Ishikawa (cell line): ENCODE measurements around the gene OSBPL8.
"Not testable (repeated sequence)": the region's sequence is repeated elsewhere in the genome, so short reads cannot be mapped to it uniquely, and the experiment has no call there.

Source experiments
- CEBPB ChIP-seq: IDR thresholded peaks from 2 replicates; pipeline ENCODE4 v1.6.1; 2012
- CREB1 ChIP-seq: IDR thresholded peaks from 2 replicates; pipeline ENCODE4 v1.6.1; 2012; ENCODE audit warnings: low read depth
- EP300 ChIP-seq: IDR thresholded peaks from 2 replicates; pipeline ENCODE4 v1.6.1; 2012; ENCODE audit warnings: borderline replicate concordance
- FOXM1 ChIP-seq: IDR thresholded peaks from 2 replicates; pipeline ENCODE4 v1.6.1; 2012; ENCODE audit warnings: low read depth, borderline replicate concordance
- MAX ChIP-seq: IDR thresholded peaks from 2 replicates; pipeline ENCODE4 v1.6.1; 2012
- RAD21 ChIP-seq: IDR thresholded peaks from 2 replicates; pipeline ENCODE4 v1.6.1; 2012; ENCODE audit warnings: low read depth
- TAF1 ChIP-seq: IDR thresholded peaks from 2 replicates; pipeline ENCODE4 v1.6.1; 2012; ENCODE audit warnings: low read depth, mild to moderate bottlenecking
- TCF12 ChIP-seq: IDR thresholded peaks from 2 replicates; pipeline ENCODE4 v1.6.1; 2012; ENCODE audit warnings: low read depth
- TEAD4 ChIP-seq: IDR thresholded peaks from 2 replicates; pipeline ENCODE4 v1.6.1; 2012
- USF1 ChIP-seq: IDR thresholded peaks from 2 replicates; pipeline ENCODE4 v1.6.1; 2012
- YY1 ChIP-seq: IDR thresholded peaks from 2 replicates; pipeline ENCODE4 v1.6.1; 2012; ENCODE audit warnings: low read depth
- TF ChIP-seq, protein P1 (sequence below): IDR thresholded peaks from 2 replicates; pipeline ENCODE4 v1.6.1; 2012; ENCODE audit warnings: low read depth, mild to moderate bottlenecking

DNA sequence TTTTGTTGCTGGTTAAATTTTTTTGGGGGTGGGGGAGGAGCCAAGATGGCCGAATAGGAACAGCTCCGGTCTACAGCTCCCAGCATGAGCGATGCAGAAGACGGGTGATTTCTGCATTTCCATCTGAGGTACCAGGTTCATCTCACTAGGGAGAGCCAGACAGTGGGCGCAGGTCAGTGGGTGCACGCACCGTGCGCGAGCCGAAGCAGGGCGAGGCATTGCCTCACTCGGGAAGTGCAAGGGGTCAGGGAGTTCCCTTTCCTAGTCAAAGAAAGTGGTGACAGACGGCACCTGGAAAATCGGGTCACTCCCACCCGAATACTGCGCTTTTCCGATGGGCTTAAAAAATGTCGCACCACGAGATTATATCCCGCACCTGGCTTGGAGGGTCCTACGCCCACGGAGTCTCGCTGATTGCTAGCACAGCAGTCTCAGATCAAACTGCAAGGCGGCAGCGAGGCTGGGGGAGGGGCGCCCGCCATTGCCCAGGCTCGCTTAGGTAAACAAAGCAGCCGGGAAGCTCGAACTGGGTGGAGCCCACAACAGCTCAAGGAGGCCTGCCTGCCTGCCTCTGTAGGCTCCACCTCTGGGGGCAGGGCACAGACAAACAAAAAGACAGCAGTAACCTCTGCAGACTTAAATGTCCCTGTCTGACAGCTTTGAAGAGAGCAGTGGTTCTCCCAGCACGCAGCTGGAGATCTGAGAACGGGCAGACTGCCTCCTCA, 239.8 kb downstream of the OSBPL8 start:
- TF ChIP-seq EP300, CREB1, MAX, USF1, CEBPB, TCF12, FOXM1, RAD21, TEAD4, TAF1: not testable (repeated sequence)
- TF ChIP-seq, protein P1, sequence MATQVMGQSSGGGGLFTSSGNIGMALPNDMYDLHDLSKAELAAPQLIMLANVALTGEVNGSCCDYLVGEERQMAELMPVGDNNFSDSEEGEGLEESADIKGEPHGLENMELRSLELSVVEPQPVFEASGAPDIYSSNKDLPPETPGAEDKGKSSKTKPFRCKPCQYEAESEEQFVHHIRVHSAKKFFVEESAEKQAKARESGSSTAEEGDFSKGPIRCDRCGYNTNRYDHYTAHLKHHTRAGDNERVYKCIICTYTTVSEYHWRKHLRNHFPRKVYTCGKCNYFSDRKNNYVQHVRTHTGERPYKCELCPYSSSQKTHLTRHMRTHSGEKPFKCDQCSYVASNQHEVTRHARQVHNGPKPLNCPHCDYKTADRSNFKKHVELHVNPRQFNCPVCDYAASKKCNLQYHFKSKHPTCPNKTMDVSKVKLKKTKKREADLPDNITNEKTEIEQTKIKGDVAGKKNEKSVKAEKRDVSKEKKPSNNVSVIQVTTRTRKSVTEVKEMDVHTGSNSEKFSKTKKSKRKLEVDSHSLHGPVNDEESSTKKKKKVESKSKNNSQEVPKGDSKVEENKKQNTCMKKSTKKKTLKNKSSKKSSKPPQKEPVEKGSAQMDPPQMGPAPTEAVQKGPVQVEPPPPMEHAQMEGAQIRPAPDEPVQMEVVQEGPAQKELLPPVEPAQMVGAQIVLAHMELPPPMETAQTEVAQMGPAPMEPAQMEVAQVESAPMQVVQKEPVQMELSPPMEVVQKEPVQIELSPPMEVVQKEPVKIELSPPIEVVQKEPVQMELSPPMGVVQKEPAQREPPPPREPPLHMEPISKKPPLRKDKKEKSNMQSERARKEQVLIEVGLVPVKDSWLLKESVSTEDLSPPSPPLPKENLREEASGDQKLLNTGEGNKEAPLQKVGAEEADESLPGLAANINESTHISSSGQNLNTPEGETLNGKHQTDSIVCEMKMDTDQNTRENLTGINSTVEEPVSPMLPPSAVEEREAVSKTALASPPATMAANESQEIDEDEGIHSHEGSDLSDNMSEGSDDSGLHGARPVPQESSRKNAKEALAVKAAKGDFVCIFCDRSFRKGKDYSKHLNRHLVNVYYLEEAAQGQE: not testable (repeated sequence)
- TF ChIP-seq YY1: peak; percentile 41; the same call in 1 of the 2 replicates
